ENCODE data around the gene SAMD8. TPM values are rescaled to one million over a fixed set of nuclear protein-coding genes. Genes with fewer than 3 reads are reported as not detected.

SAMD8 gene
- total and polyA plus RNA-seq, 7 donors: 10.8 to 44.2 (median 35.1) TPM

GRCh38 chr10:75088640-75089039 lies 22.8 kb upstream of the SAMD8 start:
- no peak for TF ChIP-seq CTCF (IDR thresholded peaks at IDR 0.05)
- 75 to 94% (median 84%) methylated on average over 2 of the region's 2 CpGs for WGBS, 3 donors

GRCh38 chr10:75089634-75090033 lies 21.8 kb upstream of the SAMD8 start:
- WGBS, 3 donors: 85 to 92% (median 85%) methylated on average over 6 of the region's 6 CpGs
- DNase-seq (peak in 1 of 2 donors; percentile 18), ATAC-seq (no peak)
- no peaks in the 10 kb centered on the region for H3K27me3 ChIP-seq (ENCODE audit: insufficient read depth in 3 of 3, low read length in 2 of 3)
- H3K36me3 ChIP-seq (ENCODE audit: insufficient read depth in 1 of 2, low read depth in 1 of 2): peaks cover 0 to 41% of the 10 kb centered on the region in 2 donors
- no peak overlapping the region for H3K27ac ChIP-seq
- H3K4me3 ChIP-seq: no peak overlapping the region
- H3K9me3 ChIP-seq: no peaks in the 10 kb centered on the region
- no peak for TF ChIP-seq CTCF (IDR thresholded peaks at IDR 0.05)
- no peaks in the 10 kb centered on the region for H3K4me1 ChIP-seq
- intact Hi-C loops (cut with DNase I): loop anchor here in 1 of 2 donors (5.0 kb wide), 1 partner anchor 37 kb away; no protein-coding TSS in a partner anchor

More at GRCh38 chr10:75088640-75089039, 22.8 kb upstream of the SAMD8 start:
- ATAC-seq (no peak), DNase-seq (no peak)
- no peaks in the 10 kb centered on the region for H3K9me3 ChIP-seq
- H3K27me3 ChIP-seq (ENCODE audit: insufficient read depth in 3 of 3, low read length in 2 of 3): no peaks in the 10 kb centered on the region
- intact Hi-C loops (cut with DNase I): loop anchor here in 1 of 2 donors (5.0 kb wide), 1 partner anchor 36 kb away; no protein-coding TSS in a partner anchor
- H3K27ac ChIP-seq: no peak overlapping the region
- H3K4me3 ChIP-seq: no peak overlapping the region
- H3K4me1 ChIP-seq: no peaks in the 10 kb centered on the region
- peaks cover 0 to 31% of the 10 kb centered on the region in 2 donors for H3K36me3 ChIP-seq (ENCODE audit: insufficient read depth in 1 of 2, low read depth in 1 of 2)

- Histone ChIP-seq H3K36me3 (ENCODE audit: insufficient read depth in 1 of 2, low read depth in 1 of 2) (peaks cover 0 to 56% of the 10 kb centered on the region in 2 donors), H3K9me3 (no peaks in the 10 kb centered on the region), H3K27ac (no peak overlapping the region), H3K27me3 (ENCODE audit: insufficient read depth in 3 of 3, low read length in 2 of 3) (no peaks in the 10 kb centered on the region), H3K4me3 (no peak overlapping the region), H3K4me1 (no peaks in the 10 kb centered on the region)
- ATAC-seq: no peak
- DNase-seq: no peak
- WGBS, 3 donors: 88 to 90% (median 90%) methylated on average over 3 of the region's 3 CpGs
- TF ChIP-seq CTCF (IDR thresholded peaks at IDR 0.05): no peak
- intact Hi-C loops (cut with DNase I): no loop called here
Measured at GRCh38 chr10:75091146-75091545, 20.3 kb upstream of the SAMD8 start.

GRCh38 chr10:75094465-75094864 lies 17.0 kb upstream of the SAMD8 start:
- no peaks in the 10 kb centered on the region for H3K27me3 ChIP-seq (ENCODE audit: insufficient read depth in 3 of 3, low read length in 2 of 3)
- TF ChIP-seq CTCF (IDR thresholded peaks at IDR 0.05): no peak

GRCh38 chr10:75095631-75096030 lies 15.8 kb upstream of the SAMD8 start:
- no peaks in the 10 kb centered on the region for H3K27me3 ChIP-seq (ENCODE audit: insufficient read depth in 3 of 3, low read length in 2 of 3)
- intact Hi-C loops (cut with DNase I): loop anchor here in 1 of 2 donors (5.0 kb wide), 1 partner anchor 48 kb away; no protein-coding TSS in a partner anchor
- 64 to 75% (median 73%) methylated on average over 14 of the region's 14 CpGs for WGBS, 3 donors

More at GRCh38 chr10:75094465-75094864, 17.0 kb upstream of the SAMD8 start:
- Histone ChIP-seq H3K4me1 (peaks cover 5% of the 10 kb centered on the region), H3K4me3 (no peak overlapping the region), H3K36me3 (ENCODE audit: insufficient read depth in 1 of 2, low read depth in 1 of 2) (peaks cover 0 to 77% of the 10 kb centered on the region in 2 donors), H3K27ac (no peak overlapping the region), H3K9me3 (no peaks in the 10 kb centered on the region)
- DNase-seq (no peak), ATAC-seq (peak in 1 of 4 donors; percentile 19)
- WGBS, 3 donors: 70 to 87% (median 74%) methylated on average over 10 of the region's 10 CpGs
- intact Hi-C loops (cut with DNase I): no loop called here

More at GRCh38 chr10:75095631-75096030, 15.8 kb upstream of the SAMD8 start:
- H3K9me3 ChIP-seq: no peaks in the 10 kb centered on the region
- no peak overlapping the region for H3K27ac ChIP-seq
- TF ChIP-seq CTCF (IDR thresholded peaks at IDR 0.05): no peak
- no peak for DNase-seq
- peaks cover 12% of the 10 kb centered on the region for H3K4me1 ChIP-seq
- no peak overlapping the region for H3K4me3 ChIP-seq
- ATAC-seq: no peak
- H3K36me3 ChIP-seq (ENCODE audit: insufficient read depth in 1 of 2, low read depth in 1 of 2): peaks cover 0 to 70% of the 10 kb centered on the region in 2 donors
